Measurements from ENCODE around the gene TNFRSF25. TPM values are rescaled to one million over a fixed set of nuclear protein-coding genes. Genes with fewer than 3 reads are reported as not detected.

TNFRSF25 gene
- polyA plus RNA-seq, 1 donor from 2014 or later, result 52.2 TPM

- no peak overlapping the region for H3K27ac ChIP-seq (ENCODE audit: low read length)
- H3K4me2 ChIP-seq (ENCODE audit: low read length), result no peak overlapping the region
- H3K79me2 ChIP-seq (replicated peaks; ENCODE audit: insufficient read depth, low read length), result no peaks in the 10 kb centered on the region
- H3K9me2 ChIP-seq (ENCODE audit: insufficient read depth, low read length), result no peaks in the 10 kb centered on the region
- H4K20me1 ChIP-seq (ENCODE audit: insufficient read depth), result no peaks in the 10 kb centered on the region
- H3K27me3 ChIP-seq (ENCODE audit: insufficient read depth, low read depth, low read length), result no peaks in the 10 kb centered on the region
- no peaks in the 10 kb centered on the region for H3F3A ChIP-seq (ENCODE audit: insufficient read depth, low read length, poor library complexity, severe bottlenecking)
- H3K4me3 ChIP-seq (ENCODE audit: low read length), result no peak overlapping the region
- no peak overlapping the region for H3K9ac ChIP-seq (ENCODE audit: low read length)
- no peak overlapping the region for H2AFZ ChIP-seq (ENCODE audit: low read depth, low read length)
- H3K36me3 ChIP-seq (ENCODE audit: insufficient read depth, low read length), result no peaks in the 10 kb centered on the region
- no peaks in the 10 kb centered on the region for H3K9me3 ChIP-seq (ENCODE audit: low read length)
- no peak for TF ChIP-seq POLR2AphosphoS5 (IDR thresholded peaks at IDR 0.05)
- no peak for TF ChIP-seq EZH2 (IDR thresholded peaks at IDR 0.05; ENCODE audit: borderline replicate concordance, insufficient read depth, low read length, poor library complexity, severe bottlenecking)
- TF ChIP-seq EP300 (conservative IDR thresholded peaks at IDR 0.05; ENCODE audit: poor library complexity, severe bottlenecking), result no peak
- no peak for TF ChIP-seq MXI1 (conservative IDR thresholded peaks at IDR 0.05; ENCODE audit: poor library complexity, severe bottlenecking)
- no peak for TF ChIP-seq SMC3 (conservative IDR thresholded peaks at IDR 0.05; ENCODE audit: poor library complexity)
- TF ChIP-seq REST (IDR thresholded peaks at IDR 0.05; ENCODE audit: borderline replicate concordance), result no peak
- TF ChIP-seq TAF1 (IDR thresholded peaks at IDR 0.05; ENCODE audit: low read depth), result no peak
- no peak for TF ChIP-seq CTCF (IDR thresholded peaks at IDR 0.05; ENCODE audit: poor library complexity, severe bottlenecking)
- no peak for TF ChIP-seq RAD21 (conservative IDR thresholded peaks at IDR 0.05)
Observed at GRCh38 chr1:6511056-6511455, 45.1 kb upstream of the TNFRSF25 start.

- TF ChIP-seq RAD21 (conservative IDR thresholded peaks at IDR 0.05) (no peak), MXI1 (conservative IDR thresholded peaks at IDR 0.05; ENCODE audit: poor library complexity, severe bottlenecking) (no peak), POLR2AphosphoS5 (IDR thresholded peaks at IDR 0.05) (no peak), SMC3 (conservative IDR thresholded peaks at IDR 0.05; ENCODE audit: poor library complexity) (no peak)
Observed at GRCh38 chr1:6510493-6510892, 44.5 kb upstream of the TNFRSF25 start.

DNA sequence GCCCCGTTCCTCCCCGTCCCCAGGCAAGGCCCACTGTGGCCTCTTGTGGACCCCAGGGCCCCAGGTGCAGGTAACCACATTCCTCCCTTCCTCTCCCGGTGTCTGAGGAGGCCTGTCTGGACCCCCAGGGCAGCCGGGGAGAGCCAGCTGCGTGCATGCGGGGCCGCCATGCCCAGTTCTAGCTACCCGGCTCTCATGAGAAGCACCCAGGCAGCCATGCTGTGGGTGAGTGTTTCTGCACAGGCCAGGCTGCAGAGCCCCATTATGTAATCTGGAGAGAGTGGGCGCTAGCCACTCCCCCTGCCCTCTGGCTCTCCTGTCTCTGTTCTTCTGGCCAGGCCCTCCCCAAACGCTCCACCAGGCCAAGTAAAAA is 43.9 kb upstream of the TNFRSF25 start:
- no peaks in the 10 kb centered on the region for H3F3A ChIP-seq (ENCODE audit: insufficient read depth, low read length, poor library complexity, severe bottlenecking)
- H3K9me3 ChIP-seq (ENCODE audit: low read length), result no peaks in the 10 kb centered on the region
- H2AFZ ChIP-seq (ENCODE audit: low read depth, low read length), result no peak overlapping the region
- H3K4me2 ChIP-seq (ENCODE audit: low read length), result no peak overlapping the region
- no peak overlapping the region for H3K9ac ChIP-seq (ENCODE audit: low read length)
- no peak overlapping the region for H3K4me3 ChIP-seq (ENCODE audit: low read length)
- H4K20me1 ChIP-seq (ENCODE audit: insufficient read depth), result no peaks in the 10 kb centered on the region
- H3K36me3 ChIP-seq (ENCODE audit: insufficient read depth, low read length), result no peaks in the 10 kb centered on the region
- H3K9me2 ChIP-seq (ENCODE audit: insufficient read depth, low read length), result no peaks in the 10 kb centered on the region
- no peaks in the 10 kb centered on the region for H3K27me3 ChIP-seq (ENCODE audit: insufficient read depth, low read depth, low read length)
- H3K27ac ChIP-seq (ENCODE audit: low read length), result no peak overlapping the region
- TF ChIP-seq REST (IDR thresholded peaks at IDR 0.05; ENCODE audit: borderline replicate concordance) (no peak), CTCF (IDR thresholded peaks at IDR 0.05; ENCODE audit: poor library complexity, severe bottlenecking) (no peak), SMC3 (conservative IDR thresholded peaks at IDR 0.05; ENCODE audit: poor library complexity) (no peak), EP300 (conservative IDR thresholded peaks at IDR 0.05; ENCODE audit: poor library complexity, severe bottlenecking) (no peak), POLR2AphosphoS5 (IDR thresholded peaks at IDR 0.05) (no peak), RAD21 (conservative IDR thresholded peaks at IDR 0.05) (no peak), TAF1 (IDR thresholded peaks at IDR 0.05; ENCODE audit: low read depth) (no peak), EZH2 (IDR thresholded peaks at IDR 0.05; ENCODE audit: borderline replicate concordance, insufficient read depth, low read length, poor library complexity, severe bottlenecking) (no peak), MXI1 (conservative IDR thresholded peaks at IDR 0.05; ENCODE audit: poor library complexity, severe bottlenecking) (no peak)
- H3K79me2 ChIP-seq (replicated peaks; ENCODE audit: insufficient read depth, low read length), result no peaks in the 10 kb centered on the region

More at GRCh38 chr1:6510493-6510892, 44.5 kb upstream of the TNFRSF25 start:
- H4K20me1 ChIP-seq (ENCODE audit: insufficient read depth), result no peaks in the 10 kb centered on the region
- no peak overlapping the region for H3K9ac ChIP-seq (ENCODE audit: low read length)
- no peaks in the 10 kb centered on the region for H3K9me2 ChIP-seq (ENCODE audit: insufficient read depth, low read length)
- H3K79me2 ChIP-seq (replicated peaks; ENCODE audit: insufficient read depth, low read length), result no peaks in the 10 kb centered on the region
- H3F3A ChIP-seq (ENCODE audit: insufficient read depth, low read length, poor library complexity, severe bottlenecking), result no peaks in the 10 kb centered on the region
- no peaks in the 10 kb centered on the region for H3K9me3 ChIP-seq (ENCODE audit: low read length)
- H2AFZ ChIP-seq (ENCODE audit: low read depth, low read length), result no peak overlapping the region
- H3K4me2 ChIP-seq (ENCODE audit: low read length), result no peak overlapping the region
- H3K36me3 ChIP-seq (ENCODE audit: insufficient read depth, low read length), result no peaks in the 10 kb centered on the region
- no peak overlapping the region for H3K4me3 ChIP-seq (ENCODE audit: low read length)
- H3K27me3 ChIP-seq (ENCODE audit: insufficient read depth, low read depth, low read length), result no peaks in the 10 kb centered on the region
- H3K27ac ChIP-seq (ENCODE audit: low read length), result no peak overlapping the region
